Astrocyte (in vitro differentiated cells and primary cell): ENCODE measurements around the gene CCAR1.

Experiments
- CTCF ChIP-seq: IDR thresholded peaks from 2 replicates; pipeline ENCODE4 v1.5.1; 2011; ENCODE audit warnings: low read depth, mild to moderate bottlenecking, inconsistent platforms, low read length, moderate library complexity; ENCODE audit not compliant: insufficient read depth
- EZH2 ChIP-seq: IDR thresholded peaks from 2 replicates; pipeline ENCODE4 v1.6.1; 2012; ENCODE audit warnings: mild to moderate bottlenecking, low read length, inconsistent platforms; ENCODE audit not compliant: insufficient read depth

GRCh38 chr10:68781613-68782574 is 60.9 kb downstream of the CCAR1 start:
- no peak for TF ChIP-seq CTCF
- no peak for TF ChIP-seq EZH2
